Activated CD8-positive, alpha-beta memory T cell treated with anti-CD3 and anti-CD28 coated beads, Interleukin-2, amount 50 U/mL, for 48 hours (primary cell): ENCODE data around the gene CACYBP.
"Not testable (repeated sequence)": the region's sequence is repeated elsewhere in the genome, so short reads cannot be mapped to it uniquely, and the experiment has no call there.

Source experiments
- DNase-seq: peaks from one replicate; pipeline ENCODE4 v3.0.0-alpha.2; 2020

Gene CACYBP

DNA sequence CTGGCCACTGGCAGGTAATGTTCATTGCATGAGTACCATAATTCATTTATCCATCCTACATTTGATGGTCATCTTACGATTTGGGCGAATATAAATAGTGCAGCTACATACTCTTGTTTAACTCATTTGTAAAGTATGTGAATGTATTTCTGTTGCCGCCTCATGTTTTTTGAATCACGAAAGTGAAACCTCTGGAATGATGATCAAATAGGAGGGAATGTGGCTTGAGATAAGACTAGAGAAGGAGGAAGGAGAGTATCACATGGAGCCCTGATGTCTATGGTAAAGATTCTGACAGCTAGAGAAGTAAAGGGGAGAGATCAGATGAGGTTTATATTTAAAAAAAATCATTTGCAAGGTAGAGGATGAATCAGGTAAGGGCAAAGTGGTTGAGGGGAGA, 15.5 kb downstream of the CACYBP start:
- DNase-seq: no peak

DNA sequence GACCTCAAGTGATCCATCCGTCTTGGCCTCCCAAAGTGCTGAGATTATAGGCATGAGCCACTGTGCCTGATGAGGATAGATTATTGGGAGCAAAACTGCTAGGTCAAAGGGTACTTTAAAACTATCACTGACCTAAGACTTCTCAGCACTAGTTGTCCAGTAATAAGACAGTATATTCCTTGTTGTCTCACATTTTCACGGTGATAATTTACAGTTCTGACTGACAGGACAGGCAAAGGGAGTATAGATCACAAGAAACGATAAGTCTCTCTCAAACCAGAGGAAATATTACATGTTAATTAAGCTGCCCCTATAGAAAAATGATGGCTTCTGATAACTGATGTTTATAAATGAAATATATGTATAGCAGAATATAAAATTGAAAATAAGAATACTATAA, 19.8 kb downstream of the CACYBP start:
- DNase-seq: no peak

DNA sequence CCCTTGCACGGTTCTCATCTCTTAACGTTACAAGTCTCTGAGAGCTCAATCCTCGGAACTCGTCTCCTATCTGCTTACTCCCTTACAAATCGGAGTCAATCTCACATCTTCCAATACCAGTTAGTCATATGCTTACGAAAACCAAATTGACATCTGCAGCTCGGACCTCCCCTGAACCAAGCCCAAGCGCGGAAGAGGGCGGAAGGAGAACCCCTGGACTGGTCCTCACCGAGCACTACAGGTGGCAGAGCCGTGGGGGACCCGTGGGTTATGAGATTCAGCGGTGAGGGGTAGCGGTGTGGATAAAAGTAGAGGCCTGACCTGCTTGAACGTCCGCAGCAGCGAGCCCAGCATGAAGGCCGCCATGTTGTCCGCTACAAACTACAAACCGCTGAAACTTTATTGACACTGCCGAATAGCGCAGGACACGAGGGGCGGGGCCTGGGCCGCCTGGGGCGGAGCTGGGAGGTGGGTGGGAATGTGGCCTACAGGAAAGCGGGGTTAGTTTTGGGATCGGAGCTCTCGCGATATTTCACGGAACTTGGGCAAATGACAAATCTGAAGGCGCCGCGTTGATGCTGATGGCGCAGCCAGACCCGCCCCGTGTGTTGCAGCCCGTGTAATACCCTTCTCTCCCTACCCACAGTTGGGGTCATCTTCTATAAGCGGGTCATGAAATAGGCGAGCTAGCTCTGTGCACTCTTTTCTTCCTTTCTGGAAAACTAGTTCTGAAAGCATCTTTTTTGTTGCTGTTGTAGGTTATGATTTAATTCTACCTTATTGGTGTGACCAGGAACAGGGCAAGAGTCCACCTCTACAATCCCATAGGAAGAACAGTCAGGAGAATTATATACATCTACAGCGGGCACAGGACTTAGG, 23.5 kb downstream of the CACYBP start, which contains the start of gene MRPS14:
Gene MRPS14 (minus strand): TSS at position 383 of the 879 bp plus-strand sequence. CDS start 17 bp downstream, at position 366.
- peak; percentile 97 for DNase-seq

DNA sequence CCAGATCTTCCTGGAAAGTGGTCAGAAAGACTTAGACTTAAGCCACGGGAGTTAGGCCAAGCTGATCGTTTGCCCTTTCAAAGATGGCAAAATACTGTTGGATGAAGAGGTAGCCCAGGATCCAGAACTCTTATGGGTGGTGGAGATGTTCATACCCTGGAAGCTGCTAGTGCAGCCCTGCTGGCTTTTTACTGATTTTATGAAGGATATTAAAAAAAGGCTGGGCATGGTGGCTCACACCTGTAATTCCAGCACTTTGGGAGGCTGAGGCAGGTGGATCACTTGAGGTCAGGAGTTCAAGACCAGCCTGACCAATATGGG, 24.1 kb downstream of the CACYBP start:
- not testable (repeated sequence) for DNase-seq

DNA sequence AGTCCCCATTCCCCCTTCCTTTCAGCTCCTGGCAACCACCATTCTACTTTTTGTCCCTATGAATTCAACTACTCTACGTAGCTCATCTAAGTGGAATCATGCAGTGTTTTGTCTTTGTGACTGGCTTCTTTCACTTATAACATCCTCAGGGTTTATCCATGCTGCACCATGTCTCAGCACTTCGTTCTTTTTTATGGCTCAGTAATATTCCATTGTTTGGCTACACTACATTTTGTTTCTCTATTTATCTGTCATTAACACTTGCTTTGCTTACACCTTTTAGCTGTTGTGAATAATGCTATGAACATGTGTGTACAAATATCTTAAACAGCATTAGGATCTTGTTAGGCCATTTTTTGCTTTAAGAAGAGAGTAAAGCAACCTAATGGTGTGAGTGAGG, 25.0 kb downstream of the CACYBP start:
- DNase-seq: no peak

DNA sequence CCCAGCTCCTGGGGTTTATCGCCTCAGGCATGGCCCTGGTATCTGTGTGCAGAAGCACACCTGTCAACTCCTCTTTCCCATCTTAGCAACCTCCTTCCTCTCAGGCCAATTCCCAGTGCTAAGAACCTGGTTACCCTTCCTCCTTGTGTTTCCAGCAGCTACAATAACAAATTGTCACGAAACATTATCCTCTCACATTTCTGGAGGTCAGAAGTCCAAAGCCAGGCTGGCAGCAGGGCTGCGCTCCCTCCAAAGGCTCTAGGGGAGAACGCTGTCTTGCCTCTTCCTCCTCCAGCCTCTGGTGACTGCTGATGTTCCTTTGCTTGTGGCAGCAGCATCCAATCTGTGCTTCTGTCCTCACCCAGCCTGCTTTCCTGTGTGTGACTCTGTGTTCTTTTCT, 34.2 kb downstream of the CACYBP start:
- DNase-seq: no peak

DNA sequence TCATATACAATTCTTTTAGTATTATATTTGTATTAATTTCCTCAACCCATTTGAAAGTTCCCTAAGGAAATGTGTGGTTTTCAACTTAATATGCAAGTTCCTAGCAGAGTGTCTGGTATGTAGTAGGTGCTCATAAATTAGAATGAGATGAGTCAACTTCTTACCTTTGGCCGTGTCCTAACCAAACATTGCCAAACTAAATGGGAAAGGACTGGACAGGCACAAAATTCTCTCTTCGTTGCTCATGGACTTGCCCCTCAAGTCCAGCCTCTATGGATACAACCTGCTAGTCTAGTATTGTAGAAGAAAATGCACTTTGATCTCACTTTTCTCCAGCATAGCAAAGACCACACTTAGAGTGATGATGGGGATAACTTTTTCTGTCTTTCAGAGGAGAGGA, 35.0 kb downstream of the CACYBP start:
- no peak for DNase-seq

DNA sequence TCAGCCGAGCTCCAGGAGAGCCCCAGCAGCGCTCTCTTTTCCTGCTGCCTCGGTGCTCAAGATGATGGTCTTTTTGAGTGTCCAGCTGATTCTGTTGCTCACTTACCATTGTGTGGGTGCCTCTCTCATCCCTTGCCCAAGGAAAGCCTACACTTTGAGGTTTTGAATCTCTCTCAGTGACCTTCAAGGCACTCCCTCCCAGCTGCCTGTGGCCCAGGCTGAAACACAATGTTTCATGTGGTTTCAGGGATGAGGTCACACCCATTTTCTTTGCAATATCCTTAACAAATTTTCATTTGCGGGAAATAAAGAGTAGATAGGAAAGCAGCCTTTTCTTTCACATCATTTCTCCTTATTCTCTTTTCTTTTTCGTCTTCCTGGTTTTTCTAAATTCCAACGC, 36.1 kb downstream of the CACYBP start:
- no peak for DNase-seq

DNA sequence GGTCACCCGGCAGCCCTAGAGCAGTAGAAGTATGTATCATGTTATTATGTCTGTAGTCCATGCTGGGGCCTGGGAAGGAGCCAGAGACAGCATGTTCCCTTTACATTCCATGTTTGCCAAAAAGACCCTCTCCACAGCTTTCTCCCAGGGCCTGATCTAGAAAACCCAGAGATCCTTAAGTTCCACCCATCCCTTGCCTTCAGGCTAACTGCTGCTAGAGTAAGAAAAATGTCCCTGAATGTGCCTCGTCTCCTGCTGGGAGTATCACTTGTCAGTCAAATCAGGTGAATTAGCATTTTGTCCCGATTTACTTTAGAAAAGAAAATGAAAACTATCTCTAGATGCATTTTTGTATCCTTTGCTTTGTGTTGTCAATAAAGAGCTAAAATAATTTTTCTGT, 36.7 kb downstream of the CACYBP start:
- no peak for DNase-seq

DNA sequence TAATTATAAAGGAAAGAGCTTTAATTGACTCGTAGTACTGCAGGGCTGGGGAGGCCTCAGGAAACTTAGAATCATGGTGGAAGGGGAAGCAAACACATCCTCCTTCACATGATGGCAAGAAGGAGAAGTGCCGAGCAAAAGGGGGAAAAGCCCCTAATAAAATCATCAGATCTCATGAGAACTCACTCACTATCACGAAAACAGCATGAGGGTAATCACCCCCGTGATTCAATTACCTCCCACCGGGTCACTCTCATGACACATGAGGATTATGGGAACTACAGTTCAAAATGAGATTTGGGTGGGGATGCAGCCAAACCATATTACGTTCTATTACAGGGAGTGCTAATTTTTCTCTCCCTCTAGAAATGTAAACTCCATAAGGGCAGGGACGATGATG, 37.7 kb downstream of the CACYBP start:
- DNase-seq: no peak

DNA sequence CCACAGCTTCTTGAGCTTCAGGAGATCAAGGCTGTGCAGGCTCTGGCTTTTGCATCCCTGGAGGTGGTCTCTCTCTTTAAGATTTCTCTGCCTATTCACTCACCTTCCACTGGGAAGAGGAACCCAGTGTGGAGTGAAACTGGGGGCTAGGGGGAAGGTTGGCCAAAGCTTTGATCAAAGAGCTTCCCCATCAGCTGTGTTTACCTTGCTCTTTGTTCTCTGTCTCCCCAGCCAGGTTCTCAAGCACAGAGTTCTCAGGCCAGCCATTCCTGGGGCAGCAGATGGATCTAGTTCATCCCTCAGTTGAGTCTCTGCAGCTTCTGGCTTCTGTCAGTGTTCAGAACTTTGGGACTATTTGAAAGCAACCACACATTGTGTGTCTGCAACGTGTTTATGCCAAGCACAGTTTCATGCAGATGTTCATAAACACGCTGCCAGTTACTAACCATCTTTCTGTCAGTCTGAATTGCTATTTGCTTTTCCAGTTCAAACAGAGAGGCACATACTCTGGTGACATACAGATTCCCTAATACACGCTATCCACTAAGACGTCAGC, 40.7 kb downstream of the CACYBP start:
- no peak for DNase-seq

DNA sequence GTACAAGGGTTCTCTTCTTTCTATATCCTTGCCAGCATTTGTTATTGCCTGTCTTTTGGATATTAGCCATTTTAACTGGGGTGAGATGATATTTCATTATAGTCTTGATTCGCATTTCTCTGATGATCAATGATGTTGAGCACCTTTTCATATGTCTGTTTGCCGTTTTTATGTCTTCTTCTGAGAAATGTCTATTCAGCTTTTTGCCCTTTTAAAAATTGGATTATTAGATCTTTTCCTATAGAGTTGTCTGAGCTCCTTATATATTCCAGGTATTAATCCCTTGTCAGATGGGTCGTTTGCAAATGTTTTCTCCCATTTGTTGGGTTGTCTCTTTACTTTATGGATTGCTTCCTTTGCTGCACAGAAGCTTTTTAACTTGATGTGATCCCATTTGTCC, 42.9 kb downstream of the CACYBP start:
- DNase-seq: no peak

DNA sequence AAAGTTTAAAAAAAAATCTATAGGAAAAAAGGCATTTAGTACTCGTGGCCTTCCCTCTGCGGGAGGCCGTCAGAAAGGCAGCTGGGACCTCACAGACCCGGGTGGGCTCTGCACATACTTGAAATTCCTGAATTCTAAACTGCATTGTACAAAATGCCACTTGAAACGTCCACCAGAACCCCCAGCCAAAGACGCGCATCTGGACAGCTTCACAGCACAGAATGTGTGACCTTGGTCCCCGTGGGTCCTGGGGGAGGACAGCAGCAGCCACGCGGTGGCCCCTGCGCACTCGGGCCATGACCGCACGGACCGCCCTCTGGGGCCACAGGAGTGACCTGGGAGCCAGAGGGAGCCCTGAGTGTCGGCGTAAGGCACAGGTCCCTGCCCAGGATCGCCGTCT, 44.1 kb downstream of the CACYBP start:
- no peak for DNase-seq

DNA sequence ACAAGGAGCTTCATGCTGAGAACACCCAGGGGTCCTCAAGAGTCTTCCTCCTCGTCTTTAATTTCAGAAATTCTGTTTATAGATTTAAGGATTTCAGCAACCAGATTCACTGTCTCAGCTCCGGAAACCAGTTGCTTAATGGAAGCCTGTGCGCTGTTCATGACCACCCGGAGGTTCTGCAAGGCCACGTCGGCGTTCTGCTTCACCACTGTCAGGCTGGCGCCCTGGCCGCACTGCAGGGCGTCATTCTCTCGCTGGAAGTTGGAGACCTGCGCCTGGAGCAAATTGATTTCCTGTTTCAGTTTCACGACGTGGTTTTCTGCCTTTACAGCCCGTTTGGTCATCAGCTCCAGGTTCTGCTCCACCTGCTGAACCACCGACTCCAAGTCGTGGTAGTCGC, 44.8 kb downstream of the CACYBP start:
- not testable (repeated sequence) for DNase-seq

DNA sequence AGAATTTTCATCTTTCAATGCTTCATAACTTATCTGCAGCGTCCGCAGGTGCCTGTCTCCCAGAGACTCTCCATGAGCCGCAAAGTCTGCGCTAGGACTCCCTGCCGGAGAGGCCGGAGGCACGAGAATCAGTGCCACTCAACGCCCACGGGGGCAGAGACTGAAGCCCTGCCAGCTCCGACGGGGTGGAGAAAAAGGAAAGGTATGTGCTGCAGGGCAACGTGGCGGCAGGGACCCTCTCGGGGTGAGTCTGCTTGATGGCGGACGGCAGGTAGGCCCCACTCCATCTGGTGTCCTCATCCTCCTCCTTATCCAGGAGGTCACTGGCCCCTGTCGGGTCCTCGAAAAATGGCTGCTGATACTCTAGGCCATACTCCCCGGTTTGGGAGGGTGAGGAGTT, 45.4 kb downstream of the CACYBP start:
- DNase-seq: no peak

DNA sequence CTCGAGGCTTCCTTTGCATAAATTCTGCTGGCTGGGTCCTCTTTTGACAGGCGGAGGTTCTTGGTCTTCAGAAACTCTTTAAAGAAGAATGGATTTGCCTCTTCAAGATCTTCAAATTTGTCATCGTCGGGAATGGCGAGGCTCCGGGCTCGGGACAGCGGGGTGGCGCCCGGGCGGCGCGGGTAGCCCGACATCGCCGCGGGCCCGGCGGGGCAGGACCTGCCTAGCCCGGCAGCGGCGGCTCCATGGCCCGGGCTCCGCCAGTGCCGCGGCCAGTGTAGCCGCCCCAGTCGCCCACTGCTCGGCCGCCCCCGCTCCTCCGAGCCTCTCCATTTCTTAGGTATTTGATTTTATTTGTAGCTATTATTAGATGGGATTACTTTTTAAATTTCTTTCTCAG, 45.8 kb downstream of the CACYBP start:
- no peak for DNase-seq

DNA sequence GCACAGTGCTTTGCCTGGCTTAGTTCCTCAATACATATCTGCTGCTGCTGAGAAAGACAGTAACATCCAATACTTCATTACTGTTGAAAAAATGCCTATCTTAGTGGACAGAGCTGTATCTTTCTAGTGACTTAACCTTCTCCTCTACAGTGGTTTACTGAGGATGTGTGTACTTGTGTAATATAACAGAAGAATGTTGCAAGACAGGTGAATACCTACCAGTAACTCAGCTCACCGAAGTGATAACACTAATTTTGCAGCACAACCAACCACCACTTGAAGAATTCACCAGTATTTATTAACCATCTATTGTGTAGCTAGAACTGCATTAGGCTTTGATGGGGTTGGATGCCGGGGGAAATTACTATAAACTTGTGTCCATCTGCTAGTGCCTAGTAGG, 51.2 kb downstream of the CACYBP start:
- DNase-seq: no peak

DNA sequence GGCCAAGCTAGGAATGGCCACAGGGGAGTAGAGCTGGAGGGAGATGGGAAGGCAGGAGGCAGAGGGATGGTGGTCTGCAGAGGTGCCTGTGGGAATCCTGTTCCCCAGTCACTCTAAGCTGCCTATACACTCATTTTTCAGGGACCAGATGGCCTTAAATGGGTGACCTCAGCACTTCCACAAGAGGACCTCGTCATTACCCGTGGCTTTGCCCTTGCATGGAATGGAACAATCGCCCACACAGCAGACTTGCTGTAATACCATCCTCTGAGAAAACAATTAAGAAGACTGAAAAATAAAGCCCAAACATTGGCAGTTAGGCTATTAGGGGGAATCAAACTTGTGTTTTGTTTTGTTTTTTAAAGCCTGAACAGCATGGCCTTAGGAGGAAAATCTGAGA, 55.0 kb downstream of the CACYBP start:
- no peak for DNase-seq
